GM12892 (cell line): ENCODE measurements around the gene WIPF2.

ENCODE experiments used
- POLR2AphosphoS5 ChIP-seq: IDR thresholded peaks from 2 replicates; pipeline ENCODE4 v1.6.1; 2011; ENCODE audit warnings: low read depth, low read length, control low read depth
- TAF1 ChIP-seq: IDR thresholded peaks from 2 replicates; pipeline ENCODE4 v1.6.1; 2011; ENCODE audit warnings: low read depth, mild to moderate bottlenecking, control low read depth, low read length, borderline replicate concordance

GRCh38 chr17:40320756-40321523 is 101.8 kb downstream of the WIPF2 start:
- no peak for TF ChIP-seq TAF1
- no peak for TF ChIP-seq POLR2AphosphoS5
